Medulla oblongata (tissue), 1 donor: Measurements from ENCODE around the gene KRTAP4-3.
"Not testable (repeated sequence)": the region's sequence is repeated elsewhere in the genome, so short reads cannot be mapped to it uniquely, and the experiment has no call there.

Experiments used
- DNase-seq: peaks from one replicate; pipeline ENCODE4 v3.0.0-alpha.2; 2015; ENCODE audit errors: extremely low spot score

Gene KRTAP4-3

DNA sequence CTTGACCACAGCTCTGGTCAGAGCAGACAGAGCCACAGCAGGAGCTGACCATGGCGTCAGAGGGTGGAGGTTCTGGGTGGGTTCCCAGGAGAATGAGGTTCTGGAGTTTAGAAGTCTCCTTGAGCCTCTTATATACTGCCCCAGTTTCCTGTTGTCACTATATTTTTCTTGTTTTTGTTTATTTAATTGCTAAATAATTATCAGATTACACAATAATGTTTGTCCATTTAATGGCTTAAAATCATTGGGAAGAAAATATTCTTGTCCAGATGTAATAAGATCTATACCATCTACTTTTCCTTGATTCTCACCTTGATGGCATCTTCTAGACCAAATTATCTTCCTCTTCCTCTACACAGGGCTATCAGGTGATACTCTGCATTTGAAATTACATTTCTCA is at the start of gene KRTAP4-3:
Gene KRTAP4-3 (minus strand): TSS at position 101 of the 400 bp plus-strand sequence. CDS start 49 bp downstream, at position 52.
- no peak for DNase-seq

DNA sequence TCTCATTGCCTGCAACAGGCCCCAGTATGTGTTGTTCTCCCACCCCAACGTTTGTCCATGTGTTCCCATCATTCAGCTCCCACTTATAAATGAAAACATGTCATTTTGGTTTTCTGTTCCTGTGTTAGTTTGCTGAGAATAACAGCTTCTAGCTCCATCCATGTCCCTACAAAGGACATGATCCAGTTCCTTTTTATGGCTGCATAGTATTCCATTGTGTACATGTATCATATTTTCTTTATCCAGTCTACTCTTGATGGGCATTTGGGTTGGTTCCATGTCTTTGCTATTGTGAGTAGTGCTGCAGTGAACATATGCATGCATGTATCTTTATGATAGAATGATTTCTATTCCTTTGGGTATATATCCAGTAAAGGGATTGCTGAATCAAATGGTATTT is 47.7 kb upstream of the KRTAP4-3 start:
- no peak for DNase-seq

DNA sequence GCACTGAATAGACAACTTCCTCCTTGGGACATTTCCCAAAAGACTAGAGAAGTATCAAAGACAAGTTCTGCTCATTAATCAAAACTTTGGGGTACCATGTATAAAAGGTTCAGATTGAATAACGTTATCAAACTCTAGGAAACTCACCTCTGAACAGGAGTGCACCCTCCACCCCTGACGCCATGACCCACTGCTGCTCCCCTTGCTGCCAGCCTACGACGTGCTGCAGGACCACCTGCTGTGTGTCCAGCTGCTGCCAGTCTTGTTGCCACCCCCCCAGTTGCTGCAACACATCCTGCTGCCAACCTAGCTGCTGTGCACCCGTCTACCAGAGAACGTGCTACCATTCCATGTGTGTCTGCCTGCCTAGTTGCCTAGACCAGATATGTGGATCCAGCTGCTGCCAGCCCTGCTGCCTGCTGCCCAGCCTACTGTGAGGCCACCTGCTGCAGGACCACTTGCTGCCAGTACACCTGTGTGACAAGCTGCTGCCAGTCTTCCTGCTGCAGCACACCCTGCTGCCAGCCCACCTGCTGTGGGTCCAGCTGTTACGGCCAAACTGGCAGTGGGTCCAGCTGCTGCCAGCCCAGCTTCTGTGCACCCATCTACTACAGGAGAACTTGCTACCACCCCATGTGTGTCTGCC is 44.6 kb upstream of the KRTAP4-3 start:
- DNase-seq, result no peak

GRCh38 chr17:41211845-41212466 is 43.9 kb upstream of the KRTAP4-3 start:
- DNase-seq, result no peak

DNA sequence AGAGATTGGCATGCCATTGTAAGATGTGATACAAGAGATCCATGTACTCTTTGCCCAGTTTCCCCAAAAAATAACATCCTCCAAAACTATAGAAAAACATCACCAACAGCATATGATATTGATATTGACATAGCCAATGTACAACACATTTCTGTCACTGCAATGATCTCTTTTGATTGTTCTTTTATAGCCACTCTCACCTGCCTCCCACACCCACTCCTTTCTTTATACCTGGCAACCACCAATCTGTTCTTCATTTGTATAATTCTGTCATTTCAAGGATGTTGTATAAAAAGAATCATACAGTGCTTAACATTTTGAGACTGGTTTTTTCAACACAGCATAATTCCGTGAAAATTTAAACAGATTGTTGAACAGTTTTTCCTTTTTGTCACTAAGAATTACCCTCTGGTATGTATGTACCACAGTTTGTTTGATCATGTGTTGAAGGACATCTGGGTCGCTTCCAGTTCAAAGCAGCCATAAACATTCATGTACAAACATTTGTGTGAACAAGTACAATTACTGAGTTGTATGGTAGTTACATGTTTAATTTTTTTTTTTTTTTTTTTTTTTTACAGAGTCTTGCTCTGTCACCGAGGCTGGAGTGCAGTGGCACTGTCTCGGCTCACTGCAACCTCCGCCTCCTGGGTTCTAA is 31.5 kb upstream of the KRTAP4-3 start:
- DNase-seq, result no peak

DNA sequence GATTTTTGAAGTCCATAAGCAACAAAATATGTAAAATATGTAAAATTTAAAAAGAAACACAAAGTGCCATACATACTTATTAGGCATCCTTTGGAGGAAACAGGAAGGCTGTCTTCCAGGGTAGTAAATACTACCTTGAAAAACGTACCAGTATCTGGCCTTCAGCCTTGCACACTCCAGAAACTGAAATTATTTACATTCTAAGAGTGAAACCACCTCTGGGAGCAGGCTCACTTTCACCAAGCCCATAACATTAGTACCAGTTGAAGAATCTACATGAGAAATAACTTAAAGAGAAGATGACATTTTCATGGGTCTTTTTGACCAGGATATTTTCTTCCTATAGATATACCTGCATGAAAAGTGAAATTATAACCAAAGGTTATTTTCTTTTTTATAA is 28.0 kb upstream of the KRTAP4-3 start:
- no peak for DNase-seq

GRCh38 chr17:41190328-41190727 is 22.3 kb upstream of the KRTAP4-3 start:
- DNase-seq, result no peak

- not testable (repeated sequence) for DNase-seq
These were observed 21.9 kb upstream of the KRTAP4-3 start, which contains the start of gene KRTAP9-1 for GRCh38 chr17:41189837-41190318. Gene KRTAP9-1 (plus strand): TSS chr17:41189887. CDS start chr17:41189887, 0 bp downstream.

DNA sequence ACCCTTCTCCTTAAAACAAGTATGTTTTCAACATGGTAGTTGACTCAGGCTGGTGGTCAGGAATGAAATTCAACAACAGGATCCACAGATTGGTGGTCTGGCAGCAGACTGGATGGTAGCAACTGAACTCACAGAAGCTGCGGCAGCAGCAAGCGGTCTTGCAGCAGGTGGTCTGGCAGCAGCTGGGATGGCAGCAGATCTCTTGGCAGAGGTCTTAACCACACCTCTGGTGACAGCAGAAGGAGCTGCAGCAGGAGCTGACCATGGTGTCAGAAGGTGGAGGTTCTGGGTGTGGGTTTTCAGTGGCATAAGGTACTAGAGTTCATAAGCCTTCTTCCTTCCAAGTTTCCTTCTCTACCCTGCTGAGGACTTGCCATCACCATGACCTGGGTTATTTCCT is 18.9 kb upstream of the KRTAP4-3 start:
- DNase-seq, result no peak

- no peak for DNase-seq
These were observed 17.0 kb upstream of the KRTAP4-3 start for GRCh38 chr17:41185001-41185400.

DNA sequence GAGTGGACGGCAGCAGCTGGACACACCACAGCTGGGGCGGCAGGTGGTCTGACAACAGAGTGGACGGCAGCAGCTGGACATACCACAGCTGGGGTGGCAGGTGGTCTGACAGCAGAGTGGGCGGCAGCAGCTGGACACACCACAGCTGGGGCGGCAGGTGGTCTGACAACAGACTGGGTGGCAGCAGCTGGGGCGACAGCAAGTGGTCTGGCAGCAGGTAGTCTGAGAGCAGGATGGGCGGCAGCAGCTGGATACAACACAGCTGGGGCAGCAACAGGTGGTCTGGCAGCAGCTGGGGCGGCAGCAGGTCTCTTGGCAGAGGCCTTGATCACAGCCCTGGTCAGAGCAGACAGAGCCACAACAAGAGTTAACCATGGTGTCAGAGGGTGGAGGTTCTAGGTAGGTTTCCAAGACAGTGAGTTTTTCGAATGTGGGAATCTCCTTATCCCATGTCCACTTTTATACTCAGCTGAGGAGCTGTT is 16.5 kb upstream of the KRTAP4-3 start, which contains the start of gene KRTAP4-1:
Gene KRTAP4-1 (minus strand): TSS at position 432 of the 482 bp plus-strand sequence. CDS start 57 bp downstream, at position 375.
- no peak for DNase-seq

- DNase-seq, result no peak
These were observed 11.0 kb upstream of the KRTAP4-3 start for GRCh38 chr17:41178843-41179616.

DNA sequence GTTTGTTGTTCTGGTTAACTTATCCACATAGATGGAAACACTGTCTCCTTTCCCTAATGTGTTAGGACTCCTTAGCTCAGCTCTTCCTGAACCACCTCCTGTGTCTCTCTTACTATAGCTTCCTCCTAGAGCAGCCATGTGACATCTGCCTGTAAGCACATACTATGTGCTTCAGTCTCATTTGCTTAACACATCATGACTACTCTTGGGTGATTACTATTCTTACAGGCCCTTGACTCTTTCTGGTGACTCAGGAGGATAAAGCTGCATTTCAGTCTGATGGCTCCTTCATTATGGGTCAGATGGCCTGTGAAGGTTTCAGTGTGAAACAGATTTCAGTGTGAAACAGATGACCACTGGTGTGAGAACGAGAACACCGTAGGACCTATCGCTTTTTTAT is 10.3 kb upstream of the KRTAP4-3 start:
- peak; percentile 21 for DNase-seq

- DNase-seq, result no peak
These were observed 9.8 kb upstream of the KRTAP4-3 start, which contains the start of gene KRTAP4-2 for GRCh38 chr17:41177727-41178271. Gene KRTAP4-2 (minus strand): TSS chr17:41178221. CDS start chr17:41178164, 57 bp downstream.

DNA sequence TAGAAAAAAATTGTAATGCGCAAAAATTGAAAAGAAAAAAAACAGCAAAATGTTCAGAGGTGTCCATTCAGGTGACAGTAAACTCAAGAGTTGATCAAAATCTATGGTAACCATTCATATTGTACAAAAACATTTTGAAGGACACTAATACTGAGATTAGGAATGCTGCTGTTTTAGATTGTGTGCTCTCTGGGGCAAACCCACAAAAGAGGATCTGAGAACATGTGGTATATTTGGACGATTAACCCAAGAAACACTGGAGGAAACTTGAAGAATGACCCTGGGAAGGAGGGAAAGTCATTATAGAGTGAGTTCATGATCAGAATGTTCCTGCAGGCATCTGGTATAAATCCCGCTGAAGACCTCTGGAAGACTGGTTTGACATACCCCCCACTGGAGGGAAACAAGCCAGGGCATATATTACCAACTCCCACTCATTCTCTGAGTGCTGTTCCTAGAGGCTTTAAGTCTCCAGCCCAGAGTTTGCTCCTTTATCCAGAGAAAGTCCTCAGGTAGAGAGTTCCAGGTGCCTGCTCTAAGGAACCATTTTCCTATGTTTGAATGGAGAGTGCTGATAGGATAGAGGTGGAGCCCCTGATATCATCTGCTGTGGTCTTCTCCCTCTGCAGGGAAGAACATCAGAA is 8.8 kb upstream of the KRTAP4-3 start:
- DNase-seq, result peak; percentile 12

DNA sequence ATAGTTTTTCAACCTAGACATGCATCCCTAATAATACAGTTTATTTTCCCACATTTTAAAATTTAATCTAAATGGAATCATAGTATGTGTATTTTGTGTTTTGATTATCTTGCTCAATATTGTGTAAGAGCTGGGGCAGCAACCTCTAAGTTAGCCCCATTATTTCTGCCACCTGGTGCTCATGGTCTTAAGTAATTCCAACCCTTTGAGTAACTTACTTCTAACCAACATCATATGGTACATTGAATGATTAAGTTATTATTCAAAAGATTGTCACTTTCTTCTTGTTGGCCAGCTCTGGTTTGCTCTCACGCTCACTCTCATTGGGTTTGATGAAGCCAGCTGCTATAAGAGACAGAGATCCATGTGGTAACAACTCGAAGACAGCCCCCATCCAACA is 3.9 kb upstream of the KRTAP4-3 start:
- DNase-seq, result no peak

DNA sequence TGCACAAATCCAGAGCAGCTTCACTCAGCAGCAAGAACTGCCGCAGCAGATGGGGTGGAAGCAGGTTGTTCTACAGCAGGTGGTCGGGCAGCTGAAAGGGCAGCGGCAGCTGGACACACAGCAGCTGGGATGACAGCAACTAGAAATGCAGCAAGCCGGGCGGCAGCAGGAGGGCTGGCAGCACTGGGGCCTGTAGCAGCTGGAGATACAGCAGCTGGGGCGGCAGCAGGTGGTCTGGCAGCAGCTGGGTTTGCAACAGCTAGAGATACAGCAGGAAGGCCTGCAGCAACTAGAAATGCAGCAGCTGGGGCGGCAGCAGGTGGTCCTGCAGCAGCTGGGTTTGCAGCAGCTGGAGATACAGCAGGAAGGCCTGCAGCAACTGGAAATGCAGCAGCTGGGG is 460 bp downstream of the KRTAP4-3 start:
- no peak for DNase-seq

GRCh38 chr17:41163828-41164227 is 4.2 kb downstream of the KRTAP4-3 start:
- no peak for DNase-seq

DNA sequence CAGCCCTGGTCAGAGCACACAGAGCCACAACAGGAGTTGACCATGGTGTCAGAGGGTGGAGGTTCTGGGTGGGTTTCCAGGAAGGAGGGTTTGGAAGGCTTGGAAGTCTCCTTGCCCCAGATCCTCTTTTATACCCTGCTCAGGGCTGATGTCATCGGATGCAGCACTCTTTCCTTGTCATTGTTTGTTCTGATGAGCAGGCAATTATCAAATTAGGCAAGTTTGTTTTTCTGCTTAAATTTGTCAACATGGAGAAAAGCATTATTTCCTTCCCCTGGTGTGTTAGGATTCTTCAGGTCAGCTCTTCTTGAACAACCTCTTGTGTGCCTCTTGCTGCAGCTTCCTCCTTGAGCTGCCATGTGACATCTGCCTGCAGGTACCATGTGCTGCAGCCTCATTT is 7.4 kb downstream of the KRTAP4-3 start, which contains the start of gene KRTAP4-4:
Gene KRTAP4-4 (minus strand): TSS at position 101 of the 400 bp plus-strand sequence. CDS start 57 bp downstream, at position 44.
- no peak for DNase-seq

- DNase-seq, result not testable (repeated sequence)
These were observed 7.8 kb downstream of the KRTAP4-3 start for GRCh38 chr17:41160190-41160589.

DNA sequence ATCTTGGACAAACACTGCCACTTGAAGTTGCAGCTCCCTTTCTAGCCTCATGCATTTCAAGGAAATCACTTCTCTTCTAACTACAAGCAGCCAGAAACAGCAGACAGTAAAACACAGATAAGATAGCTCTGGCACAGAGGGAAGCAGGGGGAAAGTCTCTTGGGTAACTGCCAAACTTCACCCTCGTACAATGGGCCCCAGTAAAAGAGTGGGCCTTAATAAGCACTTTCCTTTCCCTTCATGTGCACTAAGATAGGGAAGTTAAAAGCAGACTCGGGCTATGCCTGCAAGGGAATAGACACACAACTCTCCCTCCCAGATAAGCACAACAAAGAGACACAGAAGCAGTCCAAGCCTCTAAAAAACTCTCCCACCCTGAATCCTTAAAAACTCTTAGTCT is 14.2 kb downstream of the KRTAP4-3 start:
- peak; percentile 62 for DNase-seq
